Right ventricle myocardium inferior (tissue), 1 donor: Measurements from ENCODE around the gene ZNF766. TPM values are rescaled to one million over a fixed set of nuclear protein-coding genes. Genes with fewer than 3 reads are reported as not detected.

Experiments
- ATAC-seq: fragments of 200-7000 bp; cut with Tn5 transposase; one replicate; pipeline ENCODE4 v1.9.1; 2020; ENCODE audit warnings: mild to moderate bottlenecking, moderate library complexity
- DNase-seq: peaks from one replicate; pipeline ENCODE4 v3.0.0; 2021; ENCODE audit errors: missing footprints
- intact Hi-C: fragments of 100-400 bp; cut with DNase I; formaldehyde crosslinking; loops from one replicate; pipeline ENCODE4 v1.11.0; 2022
- microRNA-seq: library from miRNA; unstranded; fragments of <30 nt; microRNA quantifications from one replicate; pipeline ENCODE4 v1.2.0, GENCODE V29; 2020
- total RNA-seq: library from RNA; stranded (reverse); fragmentation: NEBNext Ultra II Directional; extraction: Animal tissue kit (Norgen Biotek cat#: 25700); gene quantifications from one replicate; pipeline ENCODE4 v1.2.1, GENCODE V29; 2021
- donor health status: DM: no; HTN: yes; CAD: no; lungs with severe emphysema.

Gene ZNF766
- total RNA-seq, 1 donor from 2014 or later, result 9.7 TPM

DNA sequence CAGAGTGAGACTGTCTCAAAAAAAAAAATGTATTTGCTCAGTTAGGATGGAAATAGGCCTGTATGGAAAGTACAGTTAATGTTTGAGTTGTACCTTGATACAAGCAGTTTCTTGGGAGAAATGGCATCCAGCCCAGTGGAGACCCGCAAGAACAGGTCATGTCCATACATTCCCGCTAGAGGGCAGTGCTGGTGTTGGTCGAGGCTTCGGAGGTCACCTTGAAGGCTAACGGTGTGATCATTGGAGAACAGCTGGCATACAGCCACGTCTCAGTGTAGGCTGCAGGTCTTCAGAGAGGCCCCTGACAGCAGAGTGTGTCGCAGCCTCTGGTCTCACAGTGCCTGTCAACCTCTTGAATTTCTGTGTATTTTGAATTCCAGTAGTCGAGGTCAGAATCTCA is 74.2 kb downstream of the ZNF766 start:
- no peak for ATAC-seq
- intact Hi-C loops, result no loop called here
- no peak for DNase-seq

DNA sequence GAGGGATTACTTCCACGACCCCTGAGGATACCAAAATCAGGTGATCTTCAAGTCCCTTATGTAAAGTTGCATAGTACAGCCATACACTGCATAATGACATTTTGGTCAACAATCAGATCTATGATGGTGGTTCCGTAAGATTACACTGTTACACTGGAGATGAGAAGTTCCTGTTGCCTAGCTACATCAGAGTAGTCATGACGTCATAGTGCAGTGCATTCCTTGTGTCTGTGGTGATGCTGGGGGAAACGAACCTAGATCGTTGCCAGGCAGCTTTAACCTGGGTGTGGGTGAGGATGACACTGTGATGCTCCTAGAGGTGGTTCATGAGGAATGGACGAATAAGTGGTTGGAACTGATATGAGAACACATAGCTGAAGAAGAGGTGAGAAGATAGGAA is 75.8 kb downstream of the ZNF766 start:
- DNase-seq (no peak), ATAC-seq (no peak)
- intact Hi-C loops, result no loop called here

Small RNA genes within 50 kb of the gene (microRNA-seq; reads per million reads assigned to microRNA genes)
- gene MIR643 (1.8 reads per million), gene MIR6801 (not detected)

Other genes starting within 250 kb of the ZNF766 start
- 6.0 TPM for gene ZNF614, start 241.2 kb upstream of the ZNF766 start, total RNA-seq
- gene ZNF432, start 220.7 kb upstream of the ZNF766 start, total RNA-seq, result 7.9 TPM
- 7.2 TPM for gene ZNF841, start 173.8 kb upstream of the ZNF766 start, total RNA-seq
- gene ZNF616, start 129.6 kb upstream of the ZNF766 start, total RNA-seq, result 5.2 TPM
- 6.8 TPM for gene ZNF836, start 98.0 kb upstream of the ZNF766 start, total RNA-seq
- 338 TPM for gene PPP2R1A, start 79.5 kb upstream of the ZNF766 start, total RNA-seq
- gene ZNF480, start 27.6 kb downstream of the ZNF766 start, total RNA-seq, result 18.5 TPM
- gene ZNF610, start 66.7 kb downstream of the ZNF766 start, total RNA-seq, result 2.5 TPM
- 18.2 TPM for gene ZNF880, start 100.3 kb downstream of the ZNF766 start, total RNA-seq
- 12.6 TPM for gene ZNF528, start 128.3 kb downstream of the ZNF766 start, total RNA-seq
- 0.24 TPM for gene ZNF534, start 159.6 kb downstream of the ZNF766 start, total RNA-seq
- 1.6 TPM for gene ZNF578, start 184.0 kb downstream of the ZNF766 start, total RNA-seq